Measurements from ENCODE around the gene YPEL4.

The YPEL4 gene

DNA sequence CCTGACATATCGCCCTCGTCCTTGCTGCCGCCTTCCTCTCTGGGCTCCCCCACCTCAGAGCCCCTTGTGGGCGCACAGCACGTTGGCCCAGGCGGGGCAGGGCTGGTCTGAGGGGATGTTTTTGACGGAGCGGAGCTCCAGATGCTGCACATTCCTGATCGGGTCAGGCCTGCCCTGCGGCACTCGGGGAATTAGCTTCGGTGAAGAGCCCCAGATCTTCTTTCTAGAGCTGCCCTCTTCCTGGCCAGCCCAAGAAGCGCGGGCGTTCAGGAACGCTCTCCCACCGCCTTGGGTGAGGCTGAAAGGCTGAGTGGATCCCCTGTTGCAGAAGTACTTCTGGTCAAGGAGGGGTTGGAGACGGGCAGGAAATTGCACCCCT lies 12.1 kb downstream of the YPEL4 start:
- intact Hi-C loops (cut with DNase I) = no loop called here
- DNase-seq = peak in 1 of 10 donors; percentile 77

DNA sequence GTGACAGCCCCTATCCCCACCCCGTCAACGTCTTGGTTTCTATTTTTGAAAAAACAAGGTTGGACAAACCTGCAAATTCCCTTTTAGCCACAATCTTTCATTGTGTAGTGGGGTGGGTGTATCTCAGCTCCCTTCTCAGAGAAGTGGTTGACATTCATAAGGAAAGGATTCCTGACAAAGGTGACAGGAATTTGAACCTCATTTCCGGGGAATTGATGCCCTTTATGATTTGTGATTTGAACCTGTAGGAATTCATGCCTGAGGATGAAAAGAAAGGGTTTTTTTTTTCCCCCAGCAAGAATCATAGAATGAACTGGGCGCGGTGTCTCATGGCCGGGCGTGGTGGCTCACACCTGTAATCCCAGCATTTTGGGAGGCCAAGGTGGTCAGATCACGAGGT lies 14.5 kb downstream of the YPEL4 start:
- intact Hi-C loops (cut with DNase I) = no loop called here
- DNase-seq = no peak

DNA sequence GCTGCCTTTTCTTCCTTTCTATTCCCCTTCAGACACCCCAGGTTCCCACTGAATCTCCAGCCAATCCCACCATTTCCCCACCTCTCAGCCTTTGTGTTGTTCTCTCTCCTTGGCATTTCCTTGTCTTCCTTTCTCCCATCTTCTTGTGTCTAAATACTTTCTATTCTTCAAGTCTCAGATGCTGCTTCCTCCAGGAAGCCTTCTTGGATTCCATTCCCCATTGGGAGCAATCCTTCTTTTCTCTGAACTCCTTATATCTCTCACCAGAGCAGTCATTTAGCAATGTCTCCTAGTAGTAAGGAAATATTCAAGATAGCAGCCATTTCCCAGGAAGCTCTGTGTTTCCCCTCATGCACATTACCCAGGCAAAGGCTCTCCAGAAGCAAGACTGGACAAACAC lies 15.4 kb downstream of the YPEL4 start:
- no peak for DNase-seq
- intact Hi-C loops (cut with DNase I) = no loop called here

DNA sequence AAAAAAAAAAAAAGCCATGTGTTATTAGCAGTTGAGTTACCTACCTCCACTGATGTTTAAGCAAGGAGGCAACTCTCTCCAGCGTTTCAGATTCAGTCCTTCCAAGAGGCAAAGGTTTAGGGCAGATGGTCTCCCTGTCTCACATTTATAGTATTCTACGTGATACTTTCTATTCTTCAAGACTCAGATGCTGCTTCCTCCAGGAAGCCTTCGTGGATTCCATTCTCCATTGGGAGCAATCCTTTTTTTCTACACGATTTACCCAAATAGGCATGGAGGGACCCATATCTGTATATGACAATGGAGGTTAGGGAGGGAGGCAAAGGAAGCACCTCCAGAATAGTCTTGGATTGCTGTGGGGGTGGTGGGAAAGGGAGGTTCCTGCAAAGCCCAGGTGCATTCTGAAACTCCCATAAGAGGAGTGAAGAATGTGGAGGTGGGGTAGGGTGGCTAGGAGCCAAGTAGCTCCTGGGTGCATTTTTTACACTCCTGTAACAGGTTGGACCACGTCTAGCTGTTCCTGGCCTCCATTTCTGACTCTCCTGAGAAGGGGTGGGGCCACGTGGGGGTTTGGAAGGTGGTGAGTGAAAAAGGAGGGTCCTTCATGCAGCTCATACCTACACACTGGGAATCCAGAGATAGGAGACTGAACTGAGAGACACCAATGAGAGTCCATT lies 16.2 kb downstream of the YPEL4 start:
- DNase-seq = no peak
- intact Hi-C loops (cut with DNase I) = no loop called here

DNA sequence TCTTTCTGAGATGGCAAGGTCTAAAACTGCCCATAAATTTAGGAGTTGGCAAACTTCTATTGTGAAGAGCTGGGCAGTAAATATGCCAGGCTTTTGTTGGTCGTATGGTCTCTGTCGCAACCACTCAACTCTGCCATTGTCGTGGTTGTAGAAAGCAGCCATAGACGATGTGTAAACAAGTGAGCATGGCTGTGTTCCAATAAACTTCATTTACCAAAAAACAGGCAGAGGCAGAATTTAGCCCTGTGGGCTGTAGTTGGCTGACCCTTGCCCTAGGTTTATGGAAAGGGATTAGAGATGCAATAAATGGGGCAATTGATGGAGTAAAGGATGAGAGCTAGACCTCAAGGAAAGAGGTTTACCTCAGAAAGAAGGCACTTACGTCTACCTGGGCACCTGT lies 17.6 kb downstream of the YPEL4 start:
- no peak for DNase-seq
- intact Hi-C loops (cut with DNase I) = no loop called here

DNA sequence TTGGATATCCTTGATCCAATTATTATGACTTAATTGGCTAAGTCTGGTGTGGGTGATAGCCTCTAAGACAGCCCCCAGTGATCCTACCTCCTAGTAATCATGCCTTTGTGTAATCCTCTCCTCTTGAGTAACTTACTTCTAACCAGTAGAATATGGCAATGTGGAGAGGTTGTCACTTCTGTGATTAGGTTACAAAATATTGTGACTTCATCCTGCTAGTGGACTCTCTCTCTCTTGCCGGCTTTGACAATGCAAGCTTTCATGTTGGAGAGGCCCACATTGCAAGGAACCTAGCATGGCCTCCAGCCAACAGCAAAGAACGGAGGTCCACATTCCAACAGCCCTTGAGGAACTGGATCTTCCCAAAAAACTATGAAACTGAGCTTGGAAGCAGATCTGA lies 19.5 kb downstream of the YPEL4 start:
- DNase-seq = no peak
- intact Hi-C loops (cut with DNase I) = no loop called here

DNA sequence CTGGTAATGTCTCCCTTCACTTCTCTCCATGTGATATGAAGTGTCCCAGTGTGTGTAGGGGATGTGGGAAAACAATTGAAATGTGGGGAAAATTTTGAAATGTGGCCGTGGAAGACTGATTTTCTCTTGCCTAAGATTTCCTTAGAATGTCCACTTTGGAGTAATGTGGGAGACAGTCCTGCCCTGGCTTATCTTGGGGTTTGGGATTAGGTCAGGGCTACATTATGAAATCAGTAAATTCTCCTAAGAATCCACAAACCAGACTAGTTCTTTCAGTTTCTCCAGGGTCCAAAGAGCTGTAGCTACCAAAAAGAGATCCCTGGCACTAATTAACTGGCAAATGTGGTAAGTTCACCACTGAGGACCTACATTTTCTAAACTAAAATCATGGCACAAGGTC lies 22.8 kb downstream of the YPEL4 start:
- DNase-seq = no peak
- intact Hi-C loops (cut with DNase I) = no loop called here

DNA sequence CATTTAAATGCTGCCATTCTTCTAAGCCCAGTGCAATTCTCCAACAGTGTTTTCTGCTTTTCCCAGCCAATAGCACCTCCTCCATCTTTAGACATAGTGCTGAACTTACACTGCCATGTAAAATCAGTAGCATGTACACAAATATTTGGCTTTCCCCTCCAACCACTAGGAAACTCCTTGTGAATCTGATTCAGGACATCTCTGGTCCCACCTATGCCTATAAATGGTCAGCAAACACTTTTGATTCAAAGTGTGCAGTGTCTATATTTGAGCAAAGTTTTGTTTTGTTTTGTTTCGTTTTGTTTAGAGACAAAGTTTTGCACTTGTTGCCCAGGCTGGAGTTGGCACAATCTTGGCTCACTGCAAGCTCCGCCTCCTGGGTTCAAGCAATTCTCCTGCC lies 24.8 kb downstream of the YPEL4 start:
- no peak for DNase-seq
- intact Hi-C loops (cut with DNase I) = no loop called here

DNA sequence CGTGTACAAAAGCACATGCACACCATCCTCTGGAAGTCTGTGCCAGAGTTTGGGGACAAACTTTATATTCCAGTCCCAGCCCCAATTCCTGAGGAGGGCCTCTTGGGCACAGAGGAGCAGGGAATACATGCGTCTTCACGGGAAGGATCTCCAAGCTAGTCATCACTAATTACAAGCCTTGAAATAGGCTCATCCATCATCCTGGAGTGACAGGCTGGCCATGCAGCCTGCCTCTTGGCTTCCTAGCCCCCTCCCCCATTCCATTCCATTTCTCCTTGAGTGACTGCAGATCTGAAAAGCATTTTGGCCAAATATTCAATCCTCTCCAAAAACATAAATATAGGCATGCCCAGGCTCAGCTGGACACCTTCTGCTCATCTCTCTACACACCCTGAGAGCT lies 27.4 kb downstream of the YPEL4 start:
- intact Hi-C loops (cut with DNase I) = no loop called here
- no peak for DNase-seq

DNA sequence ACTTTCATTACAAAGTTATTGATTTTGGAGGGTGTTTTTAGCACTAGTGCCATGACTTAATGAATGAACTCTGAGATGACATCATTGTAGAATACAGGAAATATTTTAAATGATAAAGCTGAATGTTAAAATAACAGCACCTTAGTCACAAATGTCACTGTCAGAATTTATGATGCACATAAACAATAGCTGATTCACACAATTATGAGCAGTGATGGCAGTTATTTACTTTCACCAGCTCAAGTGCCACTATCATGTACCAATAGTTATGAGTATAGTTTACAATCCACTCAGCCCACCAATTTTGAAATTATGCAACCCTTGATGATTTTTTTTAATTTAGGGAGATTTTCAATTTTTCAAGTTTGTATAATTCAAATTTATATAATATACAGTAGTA lies 29.2 kb downstream of the YPEL4 start:
- intact Hi-C loops (cut with DNase I) = no loop called here
- no peak for DNase-seq

DNA sequence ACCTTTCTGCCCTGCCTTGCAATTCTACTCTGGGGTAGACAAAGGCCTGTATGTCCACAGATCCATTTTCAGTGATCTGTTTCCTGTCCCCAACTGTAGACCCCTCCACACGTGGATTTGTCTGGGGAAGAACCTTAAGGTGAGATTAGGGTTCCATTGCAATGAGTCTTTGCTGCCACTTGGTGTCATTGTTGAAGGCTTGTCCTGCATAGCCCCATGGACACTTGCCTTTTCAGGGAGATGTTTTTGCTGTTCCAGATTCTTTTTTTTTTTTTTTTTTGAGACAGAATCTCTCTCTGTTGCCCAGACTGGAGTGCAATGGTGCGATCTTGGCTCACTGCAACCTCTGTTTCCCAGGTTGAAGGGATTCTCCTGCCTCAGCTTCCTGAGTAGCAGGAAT lies 30.4 kb downstream of the YPEL4 start:
- intact Hi-C loops (cut with DNase I) = no loop called here
- DNase-seq = no peak

DNA sequence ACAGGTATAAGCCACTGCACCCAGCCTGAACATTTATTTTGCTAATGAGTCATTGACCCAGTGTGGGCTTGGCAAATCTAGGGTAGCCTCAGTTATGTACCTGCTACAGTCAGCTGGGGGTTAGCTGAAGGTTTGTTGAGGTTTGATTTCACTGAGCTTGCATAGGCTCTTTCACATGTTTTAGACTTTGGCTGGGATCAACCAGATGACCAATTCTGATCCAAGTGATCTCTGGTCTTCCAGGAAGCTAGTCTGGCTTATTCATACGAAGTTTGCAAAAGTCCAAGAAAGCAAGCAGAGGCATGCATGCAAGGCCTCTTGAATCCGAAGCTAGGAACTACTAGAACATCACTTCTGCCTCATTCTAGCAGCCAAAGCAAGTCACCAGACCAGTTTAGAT lies 31.3 kb downstream of the YPEL4 start:
- no peak for DNase-seq
- intact Hi-C loops (cut with DNase I) = no loop called here

DNA sequence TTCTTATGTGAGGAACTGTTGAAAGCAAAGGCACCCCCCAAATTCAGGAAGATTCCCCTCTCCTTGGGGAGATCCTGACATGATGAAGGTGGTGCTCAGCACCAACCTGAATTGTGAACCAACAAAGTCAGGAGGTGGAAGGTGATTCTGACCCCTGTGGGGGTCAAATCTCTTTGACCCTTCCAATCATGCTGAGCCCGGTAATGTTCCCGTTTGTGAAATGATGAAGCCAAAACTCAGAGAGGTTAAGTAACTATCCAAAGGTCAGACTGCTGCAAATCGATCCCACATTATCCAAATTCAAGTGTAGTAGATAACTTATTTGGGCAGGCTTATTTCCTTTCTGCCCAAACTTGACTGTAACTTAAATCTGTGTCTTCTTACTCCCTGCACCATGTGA lies 33.1 kb downstream of the YPEL4 start:
- intact Hi-C loops (cut with DNase I) = no loop called here
- DNase-seq = no peak

DNA sequence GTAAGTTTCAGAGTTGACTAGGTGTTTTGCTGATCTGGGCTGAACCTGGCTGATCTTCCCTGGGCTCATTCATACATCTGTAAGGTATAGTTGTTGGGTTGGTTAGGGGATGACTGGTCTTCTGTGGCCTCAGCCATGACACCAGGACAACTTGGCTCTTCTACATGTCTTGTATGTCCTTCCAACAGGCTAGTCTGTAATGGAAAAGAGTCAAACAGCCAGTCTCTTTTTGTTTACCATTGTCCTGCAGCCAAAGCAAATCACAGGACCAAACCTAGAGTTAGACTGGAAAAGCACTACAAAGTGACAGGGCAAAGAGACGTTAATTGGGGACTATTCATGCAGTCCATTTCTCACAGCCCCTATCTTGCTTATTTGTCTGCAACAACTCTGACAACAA lies 34.4 kb downstream of the YPEL4 start:
- no peak for DNase-seq
- intact Hi-C loops (cut with DNase I) = no loop called here

DNA sequence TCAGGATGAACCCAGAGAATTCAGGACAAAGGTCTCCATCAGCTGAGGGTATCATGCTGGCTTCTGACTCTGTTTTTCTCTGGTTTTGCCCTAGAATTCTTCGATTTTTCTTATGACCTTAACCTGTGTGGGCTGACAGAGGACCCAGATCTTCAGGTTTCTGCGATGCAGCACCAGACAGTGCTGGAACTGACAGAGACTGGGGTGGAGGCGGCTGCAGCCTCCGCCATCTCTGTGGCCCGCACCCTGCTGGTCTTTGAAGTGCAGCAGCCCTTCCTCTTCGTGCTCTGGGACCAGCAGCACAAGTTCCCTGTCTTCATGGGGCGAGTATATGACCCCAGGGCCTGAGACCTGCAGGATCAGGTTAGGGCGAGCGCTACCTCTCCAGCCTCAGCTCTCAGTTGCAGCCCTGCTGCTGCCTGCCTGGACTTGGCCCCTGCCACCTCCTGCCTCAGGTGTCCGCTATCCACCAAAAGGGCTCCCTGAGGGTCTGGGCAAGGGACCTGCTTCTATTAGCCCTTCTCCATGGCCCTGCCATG lies 35.4 kb downstream of the YPEL4 start:
- no peak for DNase-seq
- intact Hi-C loops (cut with DNase I) = no loop called here

DNA sequence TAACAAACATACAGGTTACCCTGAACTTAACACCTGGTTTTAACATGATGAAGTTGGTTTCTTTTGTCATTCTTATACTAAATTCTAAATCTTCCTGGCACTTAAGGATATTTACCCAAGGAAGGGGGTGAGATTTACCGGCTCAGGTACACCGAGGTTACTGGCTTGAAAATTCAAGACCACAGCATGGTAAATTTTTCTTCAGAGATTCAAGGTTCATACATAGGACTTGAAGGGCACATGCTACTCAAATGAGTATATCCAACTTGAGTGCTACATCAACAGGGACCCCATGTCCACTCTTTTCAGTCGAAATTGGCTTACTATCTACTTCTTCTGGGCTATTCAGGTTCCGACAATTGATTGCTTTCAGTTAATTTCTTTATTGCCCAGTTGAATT lies 39.5 kb downstream of the YPEL4 start:
- DNase-seq = no peak

DNA sequence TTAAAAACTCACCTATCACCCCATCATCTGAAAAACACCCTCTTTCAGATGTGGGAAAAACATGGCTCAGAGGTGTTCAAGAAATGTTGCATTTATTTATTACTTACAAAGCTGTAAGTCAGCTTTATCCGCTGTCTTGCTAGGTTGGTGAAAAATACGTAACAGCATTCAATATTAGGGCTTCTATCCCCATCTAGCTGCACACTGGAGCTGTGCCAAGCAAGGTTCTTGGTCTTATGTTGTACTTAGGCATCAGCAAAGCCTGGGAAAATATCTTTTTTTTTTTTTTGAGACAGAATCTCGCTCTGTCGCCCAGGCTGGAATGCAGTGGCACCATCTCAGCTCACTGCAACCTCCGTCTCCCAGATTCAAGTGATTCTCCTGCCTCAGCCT lies 44.7 kb downstream of the YPEL4 start:
- intact Hi-C loops (cut with DNase I) = no loop called here
- no peak for DNase-seq

More for the DNA sequence above, 39.5 kb downstream of the YPEL4 start:
- intact Hi-C loops (cut with DNase I) = no loop called here

DNA sequence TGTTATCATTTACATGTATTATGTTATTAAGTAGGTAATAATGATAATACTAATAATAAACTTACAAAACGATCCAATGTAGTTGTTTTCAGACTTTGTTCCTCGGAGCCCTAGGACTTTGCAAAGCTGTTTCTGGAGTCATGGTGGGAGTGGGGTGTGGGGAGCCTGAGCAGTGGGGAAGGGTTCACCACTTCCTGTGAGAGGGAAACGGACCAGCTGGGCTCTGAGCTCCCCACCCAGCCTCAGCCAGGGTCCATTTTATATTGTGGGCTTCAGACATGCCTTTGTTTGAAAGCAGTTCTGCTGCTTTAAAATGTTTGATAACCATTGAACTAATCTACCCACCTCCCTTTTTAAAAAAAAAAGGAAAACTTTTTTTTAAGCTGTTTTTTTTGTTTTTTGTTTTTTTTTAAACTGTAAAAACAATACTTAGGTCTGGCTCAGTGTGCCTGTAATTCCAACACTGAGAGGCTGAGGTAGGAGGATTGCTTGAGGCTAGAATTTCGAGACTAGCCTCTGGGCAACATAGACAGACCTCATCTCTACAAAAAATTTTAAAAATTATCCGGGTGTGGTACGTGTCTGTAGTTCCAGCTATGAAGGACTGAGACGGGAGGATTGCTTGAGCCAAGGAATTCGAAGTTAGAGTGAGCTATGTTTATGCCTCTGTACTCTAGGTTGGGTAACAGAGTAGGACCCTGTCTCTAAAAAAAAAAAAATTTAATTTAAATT lies 45.2 kb downstream of the YPEL4 start:
- intact Hi-C loops (cut with DNase I) = no loop called here
- no peak for DNase-seq

DNA sequence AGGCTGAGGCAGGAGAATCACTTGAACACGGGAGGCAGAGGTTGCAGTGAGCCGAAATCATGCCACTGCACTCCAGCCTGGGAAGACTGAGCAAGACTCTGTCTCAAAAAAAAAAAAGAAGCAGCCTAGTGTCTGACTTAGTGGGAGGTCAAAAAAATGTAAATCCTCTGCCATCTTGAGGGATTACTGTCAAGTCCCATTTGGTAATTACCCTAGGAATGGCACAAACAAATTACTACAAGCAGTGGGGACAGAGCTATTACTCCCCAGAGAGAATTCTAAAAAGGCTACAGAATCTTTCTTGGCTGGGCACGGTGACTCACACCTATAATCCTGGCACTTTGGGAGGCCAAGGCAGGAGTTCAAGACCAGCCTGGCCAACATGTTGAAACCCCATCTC lies 48.4 kb downstream of the YPEL4 start:
- no peak for DNase-seq
- intact Hi-C loops (cut with DNase I) = no loop called here

DNA sequence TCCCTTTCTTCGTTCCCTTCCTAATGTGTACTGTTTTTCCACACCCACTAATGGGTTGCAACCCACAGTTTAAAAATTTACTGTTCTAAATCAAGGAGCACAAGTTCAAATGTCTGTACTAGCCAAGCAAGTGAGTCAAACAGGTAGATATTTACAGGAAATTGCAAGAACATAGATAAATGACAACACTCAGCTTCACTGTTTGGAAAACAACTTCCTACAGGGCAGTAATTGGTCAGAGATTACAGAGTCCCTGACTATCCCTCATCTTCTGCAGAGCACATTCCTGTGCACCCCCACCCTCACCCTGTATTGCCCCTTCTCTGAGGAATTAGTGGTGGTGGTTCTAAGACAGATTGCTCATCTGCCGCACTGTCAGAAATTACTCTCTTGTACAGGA lies 50.3 kb downstream of the YPEL4 start:
- no peak for DNase-seq
- intact Hi-C loops (cut with DNase I) = no loop called here

DNA sequence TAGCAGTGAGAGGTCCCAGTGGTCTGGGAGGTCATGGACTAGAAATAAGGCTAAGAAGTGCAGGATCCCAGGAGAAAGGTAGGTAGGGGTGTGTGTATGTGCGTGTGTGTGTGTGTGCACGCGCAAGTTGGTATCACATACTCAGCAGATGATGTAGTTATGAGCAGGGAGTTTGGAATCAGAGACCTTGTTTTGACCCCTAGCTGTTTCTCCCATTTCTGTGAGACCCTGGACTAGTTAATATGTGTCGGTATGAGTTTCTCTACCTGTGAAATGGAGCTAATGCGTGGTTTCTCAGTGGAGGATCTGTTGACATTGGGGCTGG lies 50.9 kb downstream of the YPEL4 start:
- intact Hi-C loops (cut with DNase I) = no loop called here
- no peak for DNase-seq
